ENCODE results near the gene DCLK3.

The DCLK3 gene

GRCh38 chr3:36763850-36764703 is at the start of gene DCLK3:
Gene DCLK3, minus strand, starts transcription at chr3:36764553. Its CDS starts 290 bp downstream, at chr3:36764263.
- DNase-seq = no peak

GRCh38 chr3:36813305-36813704 is 49.0 kb upstream of the DCLK3 start:
- no peak for DNase-seq

- DNase-seq = no peak
Measured at GRCh38 chr3:36812240-36812639, 47.9 kb upstream of the DCLK3 start.

- DNase-seq = no peak
Measured at GRCh38 chr3:36811768-36812167, 47.4 kb upstream of the DCLK3 start.

GRCh38 chr3:36804295-36805055 is 40.1 kb upstream of the DCLK3 start:
- peak; percentile 3 for DNase-seq

GRCh38 chr3:36803091-36803791 is 38.9 kb upstream of the DCLK3 start:
- no peak for DNase-seq

GRCh38 chr3:36800533-36801116 is 36.3 kb upstream of the DCLK3 start:
- no peak for DNase-seq

GRCh38 chr3:36796881-36797280 is 32.5 kb upstream of the DCLK3 start:
- no peak for DNase-seq

- DNase-seq = no peak
Measured at GRCh38 chr3:36796161-36796560, 31.8 kb upstream of the DCLK3 start.

- DNase-seq = no peak
Measured at GRCh38 chr3:36795622-36796021, 31.3 kb upstream of the DCLK3 start.

- no peak for DNase-seq
Measured at GRCh38 chr3:36792342-36792741, 28.0 kb upstream of the DCLK3 start.

GRCh38 chr3:36790765-36791164 is 26.4 kb upstream of the DCLK3 start:
- no peak for DNase-seq

GRCh38 chr3:36786921-36787890 is 22.9 kb upstream of the DCLK3 start:
- DNase-seq = no peak

GRCh38 chr3:36784138-36784635 is 19.8 kb upstream of the DCLK3 start:
- DNase-seq = no peak

GRCh38 chr3:36777424-36778218 is 13.3 kb upstream of the DCLK3 start:
- no peak for DNase-seq

GRCh38 chr3:36776436-36776835 is 12.1 kb upstream of the DCLK3 start:
- DNase-seq = no peak

- DNase-seq = no peak
Measured at GRCh38 chr3:36774052-36774451, 9.7 kb upstream of the DCLK3 start.

- DNase-seq = no peak
Measured at GRCh38 chr3:36771931-36772330, 7.6 kb upstream of the DCLK3 start.

- no peak for DNase-seq
Measured at GRCh38 chr3:36769926-36770325, 5.6 kb upstream of the DCLK3 start.

GRCh38 chr3:36765104-36765503 is 751 bp upstream of the DCLK3 start:
- DNase-seq = no peak

GRCh38 chr3:36764704-36765038 is 318 bp upstream of the DCLK3 start:
- no peak for DNase-seq
